NCI-H774 (cell line): ENCODE results near the gene ZNF483.
"Not testable (repeated sequence)": the region's sequence is repeated elsewhere in the genome, so short reads cannot be mapped to it uniquely, and the experiment has no call there.

Experiments
- DNase-seq: peaks from one replicate; lab custom pipeline; 2025; lab: John Stamatoyannopoulos, UW

The ZNF483 gene

GRCh38 chr9:111525056-111525977, at the start of gene ZNF483:
ZNF483 (plus strand) TSS chr9:111525179; CDS start chr9:111527396, 2,217 bp downstream.
- peak; percentile 92 for DNase-seq

- no peak for DNase-seq
These were observed 49.8 kb upstream of the ZNF483 start for GRCh38 chr9:111475195-111475594.

- DNase-seq, result no peak
These were observed 47.3 kb upstream of the ZNF483 start for GRCh38 chr9:111477677-111478076.

- no peak for DNase-seq
These were observed 42.9 kb upstream of the ZNF483 start for GRCh38 chr9:111481885-111482636.

- peak; percentile 48 for DNase-seq
These were observed 42.1 kb upstream of the ZNF483 start for GRCh38 chr9:111482694-111483438.

GRCh38 chr9:111483439-111483857, 41.5 kb upstream of the ZNF483 start:
- peak; percentile 48 for DNase-seq

- peak; percentile 76 for DNase-seq
These were observed 41.0 kb upstream of the ZNF483 start, which contains the start of gene ECPAS for GRCh38 chr9:111483858-111484571. ECPAS (minus strand) TSS chr9:111484383; CDS start chr9:111472918, 11,465 bp downstream.

GRCh38 chr9:111484572-111484894, 40.4 kb upstream of the ZNF483 start:
- DNase-seq, result no peak

- DNase-seq, result not testable (repeated sequence)
These were observed 27.8 kb upstream of the ZNF483 start for GRCh38 chr9:111497196-111497595.

- no peak for DNase-seq
These were observed 23.9 kb upstream of the ZNF483 start for GRCh38 chr9:111501005-111501562.

- DNase-seq, result no peak
These were observed 23.3 kb upstream of the ZNF483 start for GRCh38 chr9:111501648-111502047.

GRCh38 chr9:111502506-111502905, 22.5 kb upstream of the ZNF483 start:
- no peak for DNase-seq

- not testable (repeated sequence) for DNase-seq
These were observed 13.4 kb upstream of the ZNF483 start for GRCh38 chr9:111511581-111511980.

GRCh38 chr9:111514967-111515366, 10.0 kb upstream of the ZNF483 start:
- no peak for DNase-seq

- DNase-seq, result no peak
These were observed 8.9 kb upstream of the ZNF483 start for GRCh38 chr9:111516061-111516465.

GRCh38 chr9:111524731-111525055, 286 bp upstream of the ZNF483 start:
- no peak for DNase-seq

GRCh38 chr9:111527347-111527746, 2.4 kb downstream of the ZNF483 start:
- DNase-seq, result no peak

- DNase-seq, result no peak
These were observed 4.8 kb downstream of the ZNF483 start for GRCh38 chr9:111529787-111530186.

GRCh38 chr9:111531716-111532115, 6.7 kb downstream of the ZNF483 start:
- no peak for DNase-seq

GRCh38 chr9:111533099-111533790, 8.3 kb downstream of the ZNF483 start:
- no peak for DNase-seq
